Esophagus squamous epithelium (tissue), 5 donors: ENCODE measurements around the gene CRTC3. TPM values are rescaled to one million over a fixed set of nuclear protein-coding genes. Genes with fewer than 3 reads are reported as not detected.

Experiments used
- DNase-seq: peaks from one replicate; lab custom pipeline; 2025; lab: John Stamatoyannopoulos, UW
- H3K27ac ChIP-seq, 4 donors: fragments of 200-600 bp; sonication (generic); one replicate each; pipeline ENCODE4 v1.5.1; 2016 to 2019; ENCODE audit warnings: mild to moderate bottlenecking in 1 of 4
- H3K27me3 ChIP-seq, 4 donors: fragments of 200-600 bp; sonication (generic); 1 replicate in 3 of 4; 2 replicates in 1 of 4; pipeline versions ENCODE4 v1.5.1 to v1.6.0; 2017 to 2021; ENCODE audit warnings: antibody characterized with exemption in 1 of 4
- H3K36me3 ChIP-seq, 3 donors: fragments of 200-600 bp; sonication (generic); one replicate each; pipeline ENCODE4 v1.5.1; 2016 to 2019
- H3K4me1 ChIP-seq, 3 donors: fragments of 200-600 bp; sonication (generic); one replicate each; pipeline ENCODE4 v1.5.1; 2017 to 2019
- H3K4me3 ChIP-seq, 4 donors: fragments of 200-600 bp; sonication (generic); 1 replicate in 3 of 4; 2 replicates in 1 of 4; pipeline ENCODE4 v1.5.1; 2016 to 2019; ENCODE audit warnings: mild to moderate bottlenecking in 2 of 4, moderate library complexity in 1 of 4
- H3K9me3 ChIP-seq, 3 donors: fragments of 200-600 bp; sonication (generic); one replicate each; pipeline ENCODE4 v1.5.1; 2016 to 2019
- POLR2A ChIP-seq, 4 donors: fragments of 450-650 bp; IDR thresholded peaks; one replicate each; pipeline ENCODE4 v1.6.1; 2017; ENCODE audit warnings: antibody characterized with exemption in 4 of 4, mild to moderate bottlenecking in 4 of 4, moderate library complexity in 3 of 4
- WGBS, 2 donors: methylation state at CpG; one replicate each; pipeline ENCODE4 v1.1.5; 2018; 5-methylcytosine and 5-hydroxymethylcytosine counted together
- intact Hi-C: fragments of 100-400 bp; cut with DNase I; formaldehyde crosslinking; loops from one replicate; pipeline ENCODE4 v1.15.0; 2022
- total RNA-seq, 4 donors: library from RNA; depleted of rRNA; stranded (reverse); fragments of >200 nt; gene quantifications; one replicate each; pipeline ENCODE4 v1.1.0, GENCODE V29; 2016
- TF ChIP-seq, protein P1 (sequence below), 6 experiments: fragments of 450-650 bp in 4 of 6; fragments of 200-600 bp in 2 of 6; sonication (generic) in 2 of 6; IDR thresholded peaks; one replicate each; pipeline ENCODE4 v1.5.1; 2016 to 2019; ENCODE audit warnings: antibody characterized with exemption in 6 of 6, mild to moderate bottlenecking in 4 of 6, moderate library complexity in 4 of 6
- donor health status: DM: yes; HTN: yes; CAD: no.

The CRTC3 gene
- total RNA-seq, 4 donors from 2014 or later, result 10.0 to 33.0 (median 13.3) TPM

GRCh38 chr15:90642464-90643300 is 113.0 kb downstream of the CRTC3 start:
- Histone ChIP-seq H3K4me3 (no peak overlapping the region), H3K36me3 (peaks cover 16 to 69% (median 18%) of the 10 kb centered on the region in 3 donors), H3K27me3 (no peaks in the 10 kb centered on the region), H3K4me1 (peaks cover 0 to 4% (median 1%) of the 10 kb centered on the region in 3 donors), H3K27ac (no peak overlapping the region), H3K9me3 (no peaks in the 10 kb centered on the region)
- no peak for DNase-seq
- TF ChIP-seq, protein P1, sequence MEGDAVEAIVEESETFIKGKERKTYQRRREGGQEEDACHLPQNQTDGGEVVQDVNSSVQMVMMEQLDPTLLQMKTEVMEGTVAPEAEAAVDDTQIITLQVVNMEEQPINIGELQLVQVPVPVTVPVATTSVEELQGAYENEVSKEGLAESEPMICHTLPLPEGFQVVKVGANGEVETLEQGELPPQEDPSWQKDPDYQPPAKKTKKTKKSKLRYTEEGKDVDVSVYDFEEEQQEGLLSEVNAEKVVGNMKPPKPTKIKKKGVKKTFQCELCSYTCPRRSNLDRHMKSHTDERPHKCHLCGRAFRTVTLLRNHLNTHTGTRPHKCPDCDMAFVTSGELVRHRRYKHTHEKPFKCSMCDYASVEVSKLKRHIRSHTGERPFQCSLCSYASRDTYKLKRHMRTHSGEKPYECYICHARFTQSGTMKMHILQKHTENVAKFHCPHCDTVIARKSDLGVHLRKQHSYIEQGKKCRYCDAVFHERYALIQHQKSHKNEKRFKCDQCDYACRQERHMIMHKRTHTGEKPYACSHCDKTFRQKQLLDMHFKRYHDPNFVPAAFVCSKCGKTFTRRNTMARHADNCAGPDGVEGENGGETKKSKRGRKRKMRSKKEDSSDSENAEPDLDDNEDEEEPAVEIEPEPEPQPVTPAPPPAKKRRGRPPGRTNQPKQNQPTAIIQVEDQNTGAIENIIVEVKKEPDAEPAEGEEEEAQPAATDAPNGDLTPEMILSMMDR (IDR thresholded peaks at IDR 0.05), result no peak
- no peak for TF ChIP-seq POLR2A (IDR thresholded peaks at IDR 0.05)
- WGBS, 2 donors, result 86 to 96% methylated on average over 5 to 17 of the region's 30 CpGs
- intact Hi-C loops, result no loop called here

DNA sequence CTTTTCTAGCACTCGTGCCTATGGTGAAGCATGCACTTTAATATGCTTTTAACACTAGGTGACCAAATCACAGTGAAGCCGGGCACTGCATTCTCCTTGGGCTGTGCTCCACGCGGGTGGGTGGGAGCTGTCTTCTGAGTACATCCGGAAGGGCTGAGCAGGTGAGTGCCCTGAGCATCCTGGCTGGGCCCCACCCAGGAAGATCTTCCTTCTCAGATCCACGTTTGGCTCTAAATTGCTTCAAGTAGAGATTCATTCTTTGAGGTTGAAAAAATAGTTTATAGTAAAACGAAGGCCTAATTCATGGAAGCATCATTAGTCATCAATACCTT is 113.5 kb downstream of the CRTC3 start:
- 83 to 87% methylated on average over 4 to 6 of the region's 7 CpGs for WGBS, 2 donors
- Histone ChIP-seq H3K27ac (no peak overlapping the region), H3K36me3 (peaks cover 16 to 67% (median 18%) of the 10 kb centered on the region in 3 donors), H3K27me3 (no peaks in the 10 kb centered on the region), H3K9me3 (no peaks in the 10 kb centered on the region), H3K4me1 (peaks cover 3 to 10% (median 7%) of the 10 kb centered on the region in 3 donors), H3K4me3 (no peak overlapping the region)
- DNase-seq, result no peak
- intact Hi-C loops, result no loop called here
- TF ChIP-seq, protein P1 (IDR thresholded peaks at IDR 0.05), result no peak
- TF ChIP-seq POLR2A (IDR thresholded peaks at IDR 0.05), result no peak

DNA sequence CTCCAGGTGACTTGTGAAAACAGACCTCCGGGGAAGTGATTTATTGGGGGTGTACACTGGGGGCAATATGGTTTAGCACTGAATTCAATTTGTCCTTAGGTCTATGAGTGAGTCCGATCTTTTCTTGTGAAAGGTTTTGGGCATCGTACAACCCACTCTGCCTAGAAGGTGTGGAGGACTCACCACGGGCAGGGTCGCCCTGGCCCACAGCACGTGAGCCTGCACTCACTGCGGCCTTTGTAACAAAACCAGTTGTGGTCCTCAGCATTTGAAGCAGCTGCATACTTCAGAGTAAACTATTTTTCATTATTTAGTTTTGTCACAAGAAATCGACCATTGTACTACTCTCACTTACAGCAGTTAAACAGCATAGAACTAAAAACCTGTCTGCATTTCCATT is 114.8 kb downstream of the CRTC3 start:
- Histone ChIP-seq H3K27me3 (no peaks in the 10 kb centered on the region), H3K4me3 (no peak overlapping the region), H3K36me3 (peaks cover 11 to 55% (median 16%) of the 10 kb centered on the region in 3 donors), H3K4me1 (peaks cover 8 to 20% (median 10%) of the 10 kb centered on the region in 3 donors), H3K9me3 (no peaks in the 10 kb centered on the region), H3K27ac (no peak overlapping the region)
- TF ChIP-seq POLR2A (IDR thresholded peaks at IDR 0.05), result no peak
- TF ChIP-seq, protein P1 (IDR thresholded peaks at IDR 0.05), result no peak
- intact Hi-C loops, result no loop called here
- 85 to 88% methylated on average over 6 to 8 of the region's 8 CpGs for WGBS, 2 donors
- DNase-seq, result no peak

DNA sequence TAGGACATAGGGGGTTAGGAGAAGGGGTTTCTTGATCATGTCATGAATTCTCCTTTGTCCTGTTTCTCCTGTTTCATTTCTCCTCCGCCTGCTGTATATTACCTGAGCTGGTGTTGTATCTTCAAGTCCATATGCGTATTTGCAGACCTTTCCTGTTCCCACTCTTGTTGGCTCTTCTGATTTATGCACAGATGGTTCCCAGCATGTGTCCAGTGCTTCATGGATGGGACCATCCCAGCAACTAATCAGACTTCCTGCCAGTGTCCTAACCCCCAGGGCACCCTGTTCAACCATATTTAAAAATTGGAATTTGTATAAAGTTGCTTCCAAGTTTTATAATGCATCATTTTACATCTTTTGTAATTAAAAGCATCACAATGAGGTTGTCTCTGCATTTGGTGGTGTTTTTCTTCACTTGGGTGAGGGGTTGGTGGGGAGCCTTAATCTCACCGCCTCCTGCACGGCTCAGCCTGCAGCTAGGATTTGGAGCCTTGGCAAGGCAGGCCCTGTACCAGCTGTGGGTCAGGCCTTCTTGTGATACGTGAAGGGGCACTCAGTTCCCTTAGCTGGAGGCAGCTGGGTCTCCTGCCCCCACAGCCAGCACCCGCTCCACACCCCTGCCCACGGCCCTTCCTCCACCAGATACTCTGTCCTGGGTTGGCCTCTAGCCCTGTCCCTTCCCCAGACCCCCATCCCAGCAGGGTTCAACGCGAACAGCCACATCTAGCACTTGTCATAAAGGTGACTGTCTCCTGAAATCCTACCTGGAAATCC is 115.4 kb downstream of the CRTC3 start:
- H3K27ac ChIP-seq, result peak overlapping the region in 2 of 4 donors; percentile 25
- peaks cover 11 to 48% (median 16%) of the 10 kb centered on the region in 3 donors for H3K36me3 ChIP-seq
- intact Hi-C loops, result loop anchor here (5.0 kb wide), 2 partner anchors 47 to 242 kb away; no protein-coding TSS in a partner anchor
- H3K4me3 ChIP-seq, result no peak overlapping the region
- H3K4me1 ChIP-seq, result peaks cover 8 to 22% (median 10%) of the 10 kb centered on the region in 3 donors
- H3K9me3 ChIP-seq, result no peaks in the 10 kb centered on the region
- 79 to 81% methylated on average over 8 to 9 of the region's 9 CpGs for WGBS, 2 donors
- TF ChIP-seq POLR2A (IDR thresholded peaks at IDR 0.05), result no peak
- TF ChIP-seq, protein P1 (IDR thresholded peaks at IDR 0.05), result no peak
- H3K27me3 ChIP-seq, result no peaks in the 10 kb centered on the region
- no peak for DNase-seq
